HG03097 (cell line): Measurements from ENCODE around the gene ZNF729.
"Not testable (repeated sequence)": the region's sequence is repeated elsewhere in the genome, so short reads cannot be mapped to it uniquely, and the experiment has no call there.

ENCODE experiments used
- ATAC-seq: cut with Tn5 transposase; IDR thresholded peaks from one replicate; pipeline ENCODE4 v1.9.1; 2021; ENCODE audit not compliant: unreplicated experiment, low FRiP score

Gene ZNF729

DNA sequence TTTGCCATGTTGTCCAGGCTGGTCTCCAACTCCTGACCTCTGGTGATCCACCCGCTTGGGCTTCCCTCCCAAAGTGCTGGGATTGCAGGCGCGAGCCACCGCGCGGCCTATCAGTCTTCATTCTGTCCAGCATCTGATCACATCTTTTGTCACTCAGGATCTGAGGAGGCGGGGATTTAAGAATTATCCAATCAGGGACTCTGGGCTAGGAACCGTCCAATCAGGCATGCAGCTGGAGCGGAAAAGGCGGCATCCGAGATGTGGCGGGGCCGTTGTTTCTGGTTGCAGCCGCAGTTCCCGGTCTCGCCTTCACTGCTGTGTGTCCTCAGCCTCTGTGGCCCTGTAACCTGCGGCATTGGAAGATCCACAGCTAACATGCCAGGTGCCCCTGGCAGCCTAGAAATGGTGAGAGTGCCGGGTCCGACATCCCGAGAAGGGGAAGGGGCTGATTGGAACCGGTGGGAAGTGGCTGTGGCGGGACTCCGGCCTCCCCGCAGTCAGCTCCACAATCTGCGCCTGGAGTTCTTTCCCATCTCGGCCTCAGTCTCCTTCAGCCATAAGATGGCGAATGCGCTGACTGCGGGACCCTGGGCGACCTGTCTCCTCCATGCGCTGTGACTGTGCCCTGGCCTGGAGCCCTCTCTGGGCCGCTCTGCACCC is at the start of gene ZNF729:
ZNF729 (plus strand) TSS at position 291 of the 660 bp plus-strand sequence; CDS start at position 376, 85 bp downstream.
- ATAC-seq: no peak

DNA sequence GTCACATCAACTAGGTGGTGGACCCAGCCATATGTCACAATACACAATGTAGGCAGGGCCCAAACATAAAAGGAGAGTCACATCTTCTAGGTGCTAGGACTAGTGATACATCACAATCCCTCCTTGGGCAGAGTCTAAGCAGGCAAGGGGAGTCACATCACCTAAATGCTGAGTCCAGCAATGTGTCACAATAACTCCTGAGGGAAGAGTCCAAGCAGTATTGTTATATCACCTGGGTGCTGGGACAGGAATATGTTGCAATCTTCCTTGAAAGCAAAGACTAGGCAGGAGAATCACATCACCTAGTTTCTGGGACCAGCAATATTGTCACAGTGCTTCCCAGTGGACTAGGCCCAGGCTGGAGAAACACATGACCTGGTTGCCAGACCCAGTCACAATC is 29.4 kb upstream of the ZNF729 start:
- ATAC-seq: no peak

DNA sequence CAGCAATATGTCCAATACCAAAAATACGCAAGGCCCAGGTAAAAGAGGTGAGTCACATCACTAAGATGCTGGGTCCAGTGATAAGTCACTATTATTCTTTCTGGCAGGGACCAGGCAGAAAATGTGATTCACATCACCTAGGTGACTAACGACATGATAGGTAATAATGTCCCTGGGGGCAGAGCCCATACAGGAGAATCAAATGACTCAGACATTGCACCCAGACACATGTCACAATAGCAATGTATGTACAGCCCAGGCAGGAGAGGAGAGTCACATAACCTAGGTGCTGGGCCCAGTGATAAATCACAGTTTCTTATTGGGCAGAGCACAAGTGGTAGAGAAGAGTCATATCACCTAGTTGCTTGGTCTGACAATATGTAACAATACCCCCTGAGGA is 28.9 kb upstream of the ZNF729 start:
- no peak for ATAC-seq

DNA sequence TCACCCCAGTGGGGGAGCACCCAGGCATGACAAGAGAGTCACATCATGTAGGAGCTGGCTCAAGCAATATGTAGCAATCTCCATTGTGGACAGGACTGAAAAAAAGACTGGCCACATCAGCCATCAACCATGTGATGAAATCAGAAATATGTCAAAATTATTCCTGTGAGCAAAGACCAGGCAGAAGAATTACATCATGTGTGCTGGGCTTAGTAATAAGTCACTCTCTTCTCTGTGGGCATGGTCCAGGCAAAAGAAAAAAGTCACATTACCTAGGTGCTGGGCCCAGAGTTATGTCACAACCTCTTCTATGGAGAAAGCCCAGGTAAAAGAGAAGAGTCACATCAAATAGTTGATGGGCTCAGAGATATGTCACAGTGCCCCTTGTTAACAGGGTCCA is 28.3 kb upstream of the ZNF729 start:
- no peak for ATAC-seq

DNA sequence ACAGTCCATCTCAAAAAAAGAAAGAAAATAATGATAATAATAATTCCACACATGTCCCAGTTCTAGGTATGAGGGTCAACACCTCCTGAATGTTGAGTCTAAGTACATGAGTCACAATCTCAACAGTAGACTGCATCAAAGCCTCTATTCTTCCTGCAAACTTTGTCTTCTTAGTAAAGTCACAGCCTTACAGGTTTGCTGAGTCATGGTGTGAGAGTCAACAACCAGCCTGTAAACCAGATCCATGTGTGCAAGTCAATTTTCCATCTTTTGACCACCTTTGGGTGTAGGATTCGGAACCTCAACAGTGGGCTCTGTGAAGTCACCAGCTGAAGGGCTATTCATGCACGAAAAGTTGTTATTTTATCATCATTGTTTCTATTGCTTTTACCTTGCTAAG is 25.7 kb upstream of the ZNF729 start:
- ATAC-seq: no peak

- ATAC-seq: no peak
Observed at GRCh38 chr19:22261596-22261995, 24.6 kb upstream of the ZNF729 start.

GRCh38 chr19:22263121-22263520 is 23.1 kb upstream of the ZNF729 start:
- ATAC-seq: no peak

GRCh38 chr19:22321554-22321953 is 35.3 kb downstream of the ZNF729 start:
- not testable (repeated sequence) for ATAC-seq

DNA sequence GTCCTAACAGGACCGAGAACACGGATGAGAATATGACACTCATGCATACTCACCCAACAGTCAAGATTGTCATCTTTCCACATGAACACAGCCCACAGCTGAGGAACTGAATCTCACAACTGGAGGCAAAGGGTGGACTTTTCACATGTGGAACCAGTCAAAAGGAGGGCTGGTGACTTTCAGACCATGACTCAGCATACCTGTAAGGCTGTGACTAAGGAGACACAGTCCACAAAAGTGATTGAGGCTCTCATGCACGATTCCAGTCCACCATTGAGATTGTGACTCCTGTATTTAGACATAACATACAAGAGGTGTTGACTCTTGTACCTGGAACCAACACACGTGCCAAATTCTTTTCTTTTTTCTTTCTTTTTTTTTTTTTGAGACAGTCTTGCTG is 40.0 kb downstream of the ZNF729 start:
- ATAC-seq: no peak

DNA sequence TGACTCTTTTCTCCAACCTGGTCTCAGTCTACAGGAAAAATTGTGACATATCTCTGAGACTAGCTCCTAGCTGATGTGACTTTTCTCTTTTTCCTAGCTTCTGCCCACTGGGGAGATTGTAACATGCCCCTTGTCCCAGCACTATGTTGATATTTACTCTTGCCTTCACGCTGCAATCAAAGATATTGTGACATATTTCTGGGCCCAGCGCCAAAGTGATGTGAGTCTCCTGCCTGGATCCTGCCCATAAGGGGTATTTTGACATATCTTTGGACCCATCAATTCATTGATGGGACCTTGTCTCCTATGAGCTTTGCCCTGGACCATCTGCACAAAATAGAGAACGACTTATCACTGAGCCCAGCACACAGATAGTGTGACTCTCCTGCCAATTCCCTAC is 41.1 kb downstream of the ZNF729 start:
- no peak for ATAC-seq

DNA sequence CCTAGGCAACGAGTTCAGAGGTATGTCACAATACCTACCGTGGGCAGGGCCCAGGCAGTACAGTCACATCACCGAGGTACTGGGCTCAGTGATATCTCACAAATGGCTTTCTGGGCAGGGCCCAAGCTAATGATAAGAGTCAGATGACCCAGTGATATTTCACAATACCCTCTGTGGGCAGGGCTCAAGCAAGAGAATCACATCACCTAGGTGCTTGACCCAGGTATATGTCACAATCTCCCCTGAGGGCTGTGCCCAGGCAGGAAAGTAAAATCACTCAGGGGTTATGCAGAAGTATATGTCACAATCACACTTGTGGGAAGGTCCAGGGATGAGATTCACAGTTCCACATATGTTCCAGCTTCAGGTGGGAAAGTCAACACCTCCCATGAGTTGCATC is 45.3 kb downstream of the ZNF729 start:
- no peak for ATAC-seq

- no peak for ATAC-seq
Observed at GRCh38 chr19:22332924-22333323, 46.7 kb downstream of the ZNF729 start.

DNA sequence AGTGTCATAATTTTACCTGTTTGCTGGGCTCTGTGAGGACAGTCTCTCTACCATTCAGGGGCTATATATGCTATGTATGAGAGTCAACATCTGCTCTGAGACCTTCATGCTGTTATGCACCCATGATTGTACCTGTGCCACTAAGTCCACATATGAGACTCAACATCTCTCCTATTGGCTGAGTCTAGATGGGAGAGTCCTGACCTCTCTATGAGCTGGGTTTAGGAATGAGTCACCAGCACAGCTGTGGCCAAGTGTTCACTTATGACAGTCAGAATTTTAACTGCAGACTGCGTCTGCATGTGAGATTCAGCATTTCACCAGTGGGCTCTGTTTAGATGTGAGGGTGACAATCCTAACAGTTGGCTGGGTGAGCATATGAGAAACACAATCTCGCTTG is 49.5 kb downstream of the ZNF729 start:
- no peak for ATAC-seq

GRCh38 chr19:22354665-22355064 is 68.4 kb downstream of the ZNF729 start:
- no peak for ATAC-seq
